Testis (tissue), 2 donors: ENCODE results near the gene IGSF21.

Experiments used
- CTCF ChIP-seq, 3 experiments: fragments of 450-650 bp in 2 of 3; fragments of 200-600 bp in 1 of 3; sonication (generic) in 1 of 3; IDR thresholded peaks; one replicate each; pipeline ENCODE4 v1.5.1; 2016 to 2019; ENCODE audit warnings: antibody characterized with exemption in 3 of 3, mild to moderate bottlenecking in 2 of 3, moderate library complexity in 1 of 3
- POLR2A ChIP-seq: fragments of 450-650 bp; IDR thresholded peaks from one replicate; pipeline ENCODE4 v1.6.1; 2017; ENCODE audit warnings: antibody characterized with exemption, mild to moderate bottlenecking, moderate library complexity

- TF ChIP-seq POLR2A, result no peak
- no peak for TF ChIP-seq CTCF (IDR thresholded peaks at IDR 0.05)
Measured at GRCh38 chr1:18132711-18133541, 25.3 kb downstream of the IGSF21 start.
